ENCODE measurements around the gene KIAA0513.

KIAA0513 gene

DNA sequence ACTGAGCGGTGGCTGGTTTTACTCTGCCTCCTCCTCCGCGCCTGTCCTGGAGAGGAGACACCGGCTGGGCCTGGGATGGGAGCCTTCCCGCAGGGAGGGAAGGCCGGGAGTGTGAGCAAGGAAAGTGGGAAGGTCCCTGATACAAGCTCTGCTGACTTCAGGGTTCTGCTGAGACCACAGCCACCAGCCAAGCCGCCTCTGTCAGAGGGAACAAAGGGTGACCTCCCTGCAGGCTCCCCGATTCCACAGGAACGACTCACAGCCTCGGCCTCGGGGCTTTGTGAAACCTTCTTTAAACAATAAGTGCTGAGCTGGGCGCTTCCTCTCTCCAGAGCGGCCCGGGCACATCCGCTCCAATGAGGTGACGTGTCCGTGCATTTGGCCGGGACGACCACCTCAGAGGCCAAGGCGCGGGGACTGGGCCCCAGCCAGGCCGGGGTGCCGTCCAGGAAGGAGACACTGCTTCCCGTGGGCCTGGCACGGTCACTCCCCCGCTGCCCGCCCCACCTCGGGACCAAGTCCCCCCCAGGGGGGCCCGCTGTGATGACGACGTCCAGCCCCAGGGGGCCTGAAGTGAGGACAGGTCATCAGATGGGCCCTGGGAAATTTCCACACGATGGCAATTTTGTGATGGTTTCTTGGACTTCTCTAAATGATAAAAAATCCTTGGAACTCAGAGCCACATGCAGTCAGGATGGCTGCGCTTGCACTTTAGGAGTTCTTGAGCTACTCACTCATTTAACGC lies 96.5 kb downstream of the KIAA0513 start:
- no peak overlapping the region for H3K4me3 ChIP-seq
- no peaks in the 10 kb centered on the region for H3K36me3 ChIP-seq
- 0 out of 22 replicates have a peak overlapping the region, but pooled peaks of 1 of the 11 experiments have one; percentile 1 for H3K9ac ChIP-seq
- H3K4me1 ChIP-seq: peaks cover 16 to 47% (median 25%) of the 10 kb centered on the region in 10 experiments
- H3K27ac ChIP-seq: peak overlapping the region in 1 of 11 experiments; percentile 22; a peak in 1 of 22 replicates
- TF ChIP-seq Cebpa-rat (IDR thresholded peaks at IDR 0.05): no peak
- no peaks in the 10 kb centered on the region for H3K9me3 ChIP-seq (replicated peaks in 1 of 11)
- peak overlapping the region in 3 of 11 experiments; percentile 50 to 62 (median 59); a peak in 6 of 22 replicates for H3K4me2 ChIP-seq
- no peaks in the 10 kb centered on the region for H3K27me3 ChIP-seq
- no peaks in the 10 kb centered on the region for H4K20me1 ChIP-seq

DNA sequence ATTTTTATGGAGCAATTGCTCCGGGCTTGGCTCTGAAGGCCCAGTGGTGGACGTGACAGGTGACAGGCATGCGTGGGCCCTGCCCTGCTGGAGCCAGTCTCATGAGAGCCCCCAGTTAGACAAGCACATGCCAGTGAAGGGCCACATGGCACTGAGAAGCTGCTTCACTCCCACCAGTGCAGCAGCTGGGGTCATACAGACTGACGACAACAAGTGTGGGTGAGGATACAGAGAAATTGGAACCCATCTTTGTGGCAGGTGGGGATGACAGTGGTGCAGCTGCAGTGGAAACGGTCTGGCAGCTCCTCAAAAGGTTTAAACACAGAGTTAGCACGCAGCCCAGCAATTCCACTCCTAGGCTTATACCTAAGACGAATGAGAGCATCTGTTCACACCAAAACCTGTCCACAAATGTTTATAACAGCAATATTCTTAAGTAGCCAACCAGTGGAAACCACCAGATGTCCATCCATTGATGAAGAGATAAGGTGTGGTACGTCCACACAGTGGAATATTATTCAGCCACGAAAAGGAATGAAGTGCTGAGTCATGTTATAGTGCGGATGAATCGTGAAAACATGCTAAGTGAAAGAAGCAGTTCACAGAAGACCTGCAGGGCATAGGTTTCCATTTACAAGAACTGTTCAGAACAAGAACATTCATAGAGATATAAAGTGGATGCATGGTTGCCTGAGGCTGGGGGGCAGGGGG lies 97.2 kb downstream of the KIAA0513 start:
- Histone ChIP-seq H3K4me3 (no peak overlapping the region), H3K9me3 (replicated peaks in 1 of 11) (no peaks in the 10 kb centered on the region), H3K9ac (no peak overlapping the region), H3K4me2 (peak overlapping the region in 2 of 11 experiments; percentile 59 to 62; a peak in 3 of 22 replicates), H4K20me1 (no peaks in the 10 kb centered on the region), H3K4me1 (peaks cover 16 to 47% (median 25%) of the 10 kb centered on the region in 10 experiments), H3K27me3 (no peaks in the 10 kb centered on the region), H3K36me3 (no peaks in the 10 kb centered on the region), H3K27ac (peak overlapping the region in 1 of 11 experiments; percentile 22; a peak in 2 of 22 replicates)
- no peak for TF ChIP-seq Cebpa-rat (IDR thresholded peaks at IDR 0.05)

DNA sequence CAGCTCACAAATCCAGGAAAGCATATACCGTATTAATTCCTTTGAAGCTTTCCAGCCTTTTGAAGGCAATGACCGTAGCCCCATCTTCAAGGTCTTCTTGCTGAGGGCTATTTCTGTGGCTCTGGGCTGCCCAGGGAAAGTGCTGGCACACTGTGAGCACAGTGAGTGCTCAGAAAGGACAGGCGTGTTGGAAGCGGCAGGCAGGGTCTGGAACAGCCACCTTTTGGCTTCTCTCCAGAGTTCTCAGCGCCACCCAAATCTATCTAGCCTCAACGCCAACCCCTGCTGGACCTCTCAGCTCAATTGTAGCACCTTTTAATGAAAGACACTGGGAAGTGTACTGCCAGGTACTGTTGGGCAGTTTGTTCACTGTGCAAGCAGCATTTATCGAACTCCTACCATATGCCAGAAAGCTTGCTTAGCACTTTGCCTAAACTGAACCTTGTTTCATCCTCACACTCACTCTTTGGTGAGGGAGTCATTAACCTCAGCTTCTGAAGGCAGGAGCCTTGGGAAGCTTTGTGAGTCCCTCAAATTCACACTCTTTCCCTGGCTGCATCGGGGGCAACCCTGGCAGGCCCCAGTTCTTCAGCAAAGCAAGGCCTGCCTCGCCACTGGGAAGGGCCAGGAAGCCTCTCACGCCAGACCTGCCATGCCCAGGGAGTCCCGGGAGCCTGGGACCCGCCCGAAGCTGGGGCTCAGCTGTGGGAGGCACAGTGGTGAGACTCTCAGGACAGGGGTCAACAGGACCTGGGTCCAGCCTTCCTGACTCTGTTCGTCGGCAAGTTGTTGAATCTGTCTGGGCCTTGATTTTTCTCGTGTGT lies 98.2 kb downstream of the KIAA0513 start:
- no peaks in the 10 kb centered on the region for H3K9me3 ChIP-seq (replicated peaks in 1 of 11)
- H3K9ac ChIP-seq: peak overlapping the region in 4 of 11 experiments; percentile 11 to 33 (median 24); a peak in 3 of 22 replicates
- H4K20me1 ChIP-seq: no peaks in the 10 kb centered on the region
- no peak overlapping the region for H3K4me3 ChIP-seq
- peak overlapping the region in 3 of 11 experiments; percentile 10 to 61 (median 28); a peak in 4 of 22 replicates for H3K27ac ChIP-seq
- TF ChIP-seq Cebpa-rat (IDR thresholded peaks at IDR 0.05): no peak
- H3K4me2 ChIP-seq: peak overlapping the region in 9 of 11 experiments; percentile 58 to 91 (median 76); a peak in 14 of 22 replicates
- H3K27me3 ChIP-seq: no peaks in the 10 kb centered on the region
- H3K4me1 ChIP-seq: peaks cover 16 to 56% (median 31%) of the 10 kb centered on the region in 10 experiments
- H3K36me3 ChIP-seq: no peaks in the 10 kb centered on the region

DNA sequence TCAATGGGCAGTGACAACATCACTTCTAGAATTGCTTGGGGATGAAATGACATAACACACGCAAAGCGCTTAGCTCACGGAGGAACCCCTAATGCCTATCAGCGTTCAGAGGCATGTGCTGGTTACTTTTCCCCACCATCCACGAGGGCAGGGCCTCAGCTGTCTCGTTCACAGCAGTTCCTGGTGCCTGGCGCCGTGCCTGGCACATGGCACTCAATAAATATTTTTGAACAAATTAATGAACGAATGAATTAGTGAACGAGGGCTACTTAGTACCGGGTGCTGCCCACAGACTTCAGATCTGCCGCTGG lies 98.8 kb downstream of the KIAA0513 start:
- Histone ChIP-seq H3K4me1 (peaks cover 16 to 60% (median 32%) of the 10 kb centered on the region in 10 experiments), H3K27me3 (no peaks in the 10 kb centered on the region), H3K9ac (peak overlapping the region in 9 of 11 experiments; percentile 11 to 57 (median 31); a peak in 10 of 22 replicates), H3K9me3 (replicated peaks in 1 of 11) (no peaks in the 10 kb centered on the region), H3K36me3 (no peaks in the 10 kb centered on the region), H3K4me2 (peak overlapping the region; percentile 58 to 91 (median 76)), H3K4me3 (no peak overlapping the region), H4K20me1 (no peaks in the 10 kb centered on the region), H3K27ac (peak overlapping the region in 6 of 11 experiments; percentile 43 to 65 (median 59); a peak in 9 of 22 replicates)
- TF ChIP-seq Cebpa-rat (IDR thresholded peaks at IDR 0.05): no peak

DNA sequence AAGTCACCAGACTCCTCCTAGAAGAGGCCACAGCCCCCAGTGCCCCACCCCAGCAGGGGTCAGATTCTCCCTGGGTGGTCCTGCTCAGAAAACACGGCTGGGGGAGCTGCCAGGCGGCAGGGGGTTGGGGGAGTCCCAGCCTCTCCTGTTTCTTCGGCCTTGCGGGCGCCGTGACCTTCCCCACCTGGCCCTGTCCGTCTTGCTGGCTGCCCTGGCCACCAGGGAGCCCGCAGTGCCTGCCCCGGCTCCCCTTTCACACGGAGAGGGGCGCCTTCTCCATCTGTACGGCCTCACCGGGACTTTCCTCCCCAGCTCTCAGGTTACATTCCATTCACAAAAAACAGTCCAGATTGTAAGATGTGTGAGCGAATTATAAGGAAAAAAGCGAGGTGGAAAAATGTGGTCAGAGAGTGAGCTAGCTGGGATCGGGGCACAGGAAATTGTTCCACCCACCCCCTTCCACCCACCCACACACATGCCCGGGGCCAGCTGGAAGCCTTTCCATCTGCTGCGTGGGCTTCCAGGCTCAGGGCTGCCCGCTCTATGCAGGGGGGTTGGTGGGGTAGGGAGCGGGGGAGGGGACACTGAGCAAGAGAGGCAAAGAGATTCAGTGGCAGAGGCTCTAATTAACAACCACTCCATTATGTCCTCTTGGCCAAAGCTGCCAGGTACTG lies 99.2 kb downstream of the KIAA0513 start:
- peak overlapping the region in 8 of 11 experiments; percentile 12 to 57 (median 31); a peak in 10 of 22 replicates for H3K9ac ChIP-seq
- H3K4me3 ChIP-seq: no peak overlapping the region
- peaks cover 16 to 60% (median 32%) of the 10 kb centered on the region in 10 experiments for H3K4me1 ChIP-seq
- H3K27me3 ChIP-seq: no peaks in the 10 kb centered on the region
- H3K4me2 ChIP-seq: peak overlapping the region; percentile 58 to 91 (median 76)
- TF ChIP-seq Cebpa-rat (IDR thresholded peaks at IDR 0.05): no peak
- H3K9me3 ChIP-seq (replicated peaks in 1 of 11): no peaks in the 10 kb centered on the region
- H4K20me1 ChIP-seq: no peaks in the 10 kb centered on the region
- H3K27ac ChIP-seq: peak overlapping the region in 6 of 11 experiments; percentile 43 to 65 (median 59); a peak in 10 of 22 replicates
- H3K36me3 ChIP-seq: no peaks in the 10 kb centered on the region

DNA sequence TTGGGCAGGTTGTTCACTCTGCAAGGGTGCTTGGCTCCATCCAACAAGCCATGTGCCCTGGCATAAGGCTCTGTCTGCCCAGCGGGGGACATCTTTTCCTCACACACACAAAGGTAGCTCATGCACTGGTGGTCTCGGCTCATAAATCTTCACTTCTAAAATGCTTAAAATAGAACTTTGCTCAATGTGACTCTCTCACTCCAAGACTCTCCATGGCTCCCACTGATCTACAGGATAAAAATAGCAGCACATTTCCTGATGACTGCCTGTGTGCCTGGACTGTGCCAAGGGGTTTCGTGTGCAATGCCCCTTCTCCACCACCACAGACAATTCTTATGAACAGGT lies 99.8 kb downstream of the KIAA0513 start:
- Histone ChIP-seq H3K27me3 (no peaks in the 10 kb centered on the region), H3K9me3 (replicated peaks in 1 of 11) (no peaks in the 10 kb centered on the region), H3K4me2 (peak overlapping the region; percentile 58 to 91 (median 76)), H3K9ac (peak overlapping the region in 1 of 11 experiments; percentile 57; a peak in 2 of 22 replicates), H3K36me3 (no peaks in the 10 kb centered on the region), H4K20me1 (no peaks in the 10 kb centered on the region), H3K4me1 (peaks cover 16 to 60% (median 32%) of the 10 kb centered on the region in 10 experiments), H3K4me3 (no peak overlapping the region), H3K27ac (no peak overlapping the region; a peak in 1 of 22 replicates)
- no peak for TF ChIP-seq Cebpa-rat (IDR thresholded peaks at IDR 0.05)

DNA sequence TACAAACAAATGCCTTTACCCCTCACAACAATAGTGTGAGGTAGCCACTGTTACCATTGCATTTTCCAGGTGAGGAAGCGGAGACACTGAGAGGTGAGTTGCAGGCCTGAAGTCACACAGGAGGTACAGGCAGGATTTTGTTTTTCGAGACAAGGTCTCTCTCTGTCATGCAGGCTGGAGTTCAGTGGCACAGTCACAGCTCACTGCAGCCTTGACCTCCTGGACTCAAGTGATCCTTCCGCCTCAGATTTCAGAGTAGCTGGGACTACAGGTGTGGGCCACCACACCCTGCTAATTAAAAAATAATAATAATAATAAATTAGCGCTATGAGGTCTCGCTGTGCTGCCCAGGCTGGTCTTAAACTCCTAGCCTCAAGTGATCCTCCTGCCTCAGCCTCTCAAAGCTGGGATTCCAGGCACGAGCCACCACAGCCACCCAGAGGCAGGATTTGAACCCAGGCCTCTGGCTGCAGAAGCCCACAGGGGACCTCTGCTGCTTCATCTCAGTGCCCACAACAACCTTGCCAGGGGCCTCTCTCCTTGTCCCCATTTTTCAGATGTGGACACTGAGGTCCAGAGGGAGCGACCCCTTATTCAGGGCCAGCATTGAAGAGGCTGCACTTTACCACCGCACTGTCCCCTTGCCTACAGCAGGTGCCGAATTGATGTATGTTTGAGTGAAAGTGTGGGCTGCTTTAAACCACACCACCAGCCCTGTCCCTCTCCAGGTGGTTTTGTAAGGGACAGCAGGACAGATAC lies 100.7 kb downstream of the KIAA0513 start:
- H3K27ac ChIP-seq: no peak overlapping the region
- no peaks in the 10 kb centered on the region for H3K27me3 ChIP-seq
- H4K20me1 ChIP-seq: no peaks in the 10 kb centered on the region
- H3K36me3 ChIP-seq: no peaks in the 10 kb centered on the region
- peak overlapping the region in 8 of 11 experiments; percentile 58 to 91 (median 74); a peak in 11 of 22 replicates for H3K4me2 ChIP-seq
- H3K4me3 ChIP-seq: no peak overlapping the region
- no peak for TF ChIP-seq Cebpa-rat (IDR thresholded peaks at IDR 0.05)
- no peak overlapping the region for H3K9ac ChIP-seq
- peaks cover 16 to 59% (median 32%) of the 10 kb centered on the region in 10 experiments for H3K4me1 ChIP-seq
- no peaks in the 10 kb centered on the region for H3K9me3 ChIP-seq (replicated peaks in 1 of 11)
